CD4-positive, alpha-beta T cell treated with Interleukin-15 for 1 hour (primary cell): Measurements from ENCODE around the gene SHISAL1.

Source experiments
- DNase-seq: peaks from one replicate; pipeline ENCODE4 v3.0.0-alpha.2; 2020

Gene SHISAL1

DNA sequence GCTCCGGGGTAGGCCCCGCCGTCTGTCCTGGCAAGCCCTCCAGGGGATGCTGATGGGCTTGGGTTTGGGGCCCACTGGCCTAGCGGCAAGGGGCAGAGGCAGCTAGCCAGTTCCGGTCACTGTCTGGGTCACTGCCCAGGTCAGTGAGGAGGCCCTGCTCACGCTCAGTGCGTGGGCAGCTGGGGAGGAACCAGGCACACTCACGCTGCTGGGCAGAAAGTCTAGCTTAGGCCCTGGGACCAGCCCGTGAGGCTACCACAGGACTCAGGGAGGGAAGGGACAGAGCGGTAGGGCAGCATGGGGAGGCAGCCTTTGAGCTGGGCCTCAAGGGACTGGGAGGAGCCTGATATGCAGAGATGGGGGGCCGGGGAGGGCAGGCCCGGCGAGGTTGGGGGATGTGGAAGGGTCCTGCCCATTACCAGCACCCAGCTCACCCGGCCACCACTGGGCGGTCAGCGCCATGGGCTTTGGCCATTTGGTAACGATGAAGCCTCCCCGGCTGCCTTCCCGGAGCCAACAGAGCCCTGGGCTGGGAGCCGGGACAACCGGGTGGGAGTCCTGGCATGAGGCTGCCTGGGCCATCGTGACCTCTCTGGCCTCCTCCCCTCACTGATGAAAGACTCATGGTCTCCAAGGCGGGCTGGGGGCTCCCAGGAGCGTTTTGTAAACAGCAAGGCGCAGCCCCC, 14.2 kb downstream of the SHISAL1 start:
- no peak for DNase-seq

GRCh38 chr22:44297470-44298061, 15.2 kb downstream of the SHISAL1 start:
- DNase-seq: no peak

- DNase-seq: no peak
These were observed 17.3 kb downstream of the SHISAL1 start for GRCh38 chr22:44295406-44295805.

DNA sequence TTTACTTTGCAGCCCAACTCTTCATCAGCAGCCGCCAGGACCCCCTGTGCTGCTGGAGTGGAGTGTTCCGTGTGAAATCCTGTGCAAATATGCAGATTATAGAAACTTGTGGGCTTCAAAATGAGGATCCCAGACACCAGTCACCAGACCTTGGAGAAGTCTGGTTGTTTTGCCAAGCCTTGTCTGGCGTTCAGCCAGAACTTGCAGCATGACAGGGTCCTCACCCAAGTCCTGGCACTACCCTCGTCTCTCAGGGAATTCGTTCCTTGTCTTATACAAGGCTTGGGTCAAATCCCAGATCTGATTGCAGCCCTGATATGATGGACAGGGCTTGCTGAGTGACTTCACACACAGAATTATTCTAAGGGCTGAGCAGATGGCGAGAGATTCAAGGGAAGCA, 18.9 kb downstream of the SHISAL1 start:
- no peak for DNase-seq

GRCh38 chr22:44293034-44293433, 19.7 kb downstream of the SHISAL1 start:
- DNase-seq: no peak

DNA sequence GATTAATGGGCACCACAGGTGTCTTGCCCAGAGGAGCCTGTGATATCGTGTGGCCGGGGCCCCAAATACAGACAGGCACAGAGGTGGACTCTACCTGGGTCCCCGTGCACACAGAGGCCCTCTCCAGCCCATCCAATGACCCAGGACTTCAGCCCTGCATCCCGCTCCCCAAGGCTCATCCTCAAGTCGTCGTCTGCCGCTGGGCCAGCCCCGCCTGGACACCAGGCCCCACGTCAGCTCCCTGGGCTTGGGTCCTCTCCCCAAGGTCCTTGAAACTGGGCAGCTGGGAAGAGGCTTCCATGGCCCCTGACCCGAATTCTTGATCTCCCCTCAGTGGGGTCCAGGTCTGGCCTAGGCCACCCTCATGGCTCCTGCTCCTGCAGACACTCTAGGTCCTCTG, 20.2 kb downstream of the SHISAL1 start:
- DNase-seq: no peak

- no peak for DNase-seq
These were observed 20.9 kb downstream of the SHISAL1 start for GRCh38 chr22:44291674-44292360.

DNA sequence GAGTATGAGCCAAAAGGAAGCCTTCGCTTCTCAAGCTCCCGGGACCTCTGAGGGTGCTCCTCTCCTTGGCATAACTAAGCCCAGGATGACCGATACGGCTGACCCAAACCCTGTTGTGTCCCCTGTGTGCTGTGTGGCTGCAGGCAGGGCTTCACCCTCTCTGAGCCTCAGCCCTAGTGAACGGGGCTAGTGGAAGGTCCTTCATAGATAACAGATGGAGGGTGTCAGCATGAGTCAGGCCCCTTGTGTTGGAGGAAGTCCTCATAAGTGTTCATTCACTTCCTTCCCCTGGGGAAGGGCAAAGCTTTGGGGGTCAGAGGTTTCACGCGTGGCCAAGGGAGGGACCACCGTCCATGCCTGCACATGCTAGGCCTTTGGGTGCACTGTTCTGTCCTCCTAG, 21.5 kb downstream of the SHISAL1 start:
- DNase-seq: no peak

- no peak for DNase-seq
These were observed 23.2 kb downstream of the SHISAL1 start for GRCh38 chr22:44289414-44290171.

DNA sequence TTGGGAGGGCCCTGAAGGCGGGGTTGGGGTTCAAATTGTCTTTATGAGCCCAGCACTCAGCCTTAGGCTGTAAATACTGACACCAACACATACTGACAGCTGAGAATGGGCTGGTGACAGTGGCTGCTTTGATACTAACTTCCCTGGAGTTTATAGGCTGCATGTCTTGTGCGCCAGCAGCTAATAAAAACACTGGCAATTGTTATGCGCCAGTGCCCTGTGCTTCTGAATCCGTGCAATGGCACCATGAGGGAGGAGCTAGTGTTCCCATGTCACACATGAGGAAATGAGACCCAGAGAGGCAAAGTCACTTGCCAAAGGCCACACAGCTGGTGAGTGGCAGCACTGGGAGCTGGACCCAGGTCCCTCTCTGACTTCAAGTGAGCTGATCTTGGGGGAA, 23.8 kb downstream of the SHISAL1 start:
- no peak for DNase-seq

DNA sequence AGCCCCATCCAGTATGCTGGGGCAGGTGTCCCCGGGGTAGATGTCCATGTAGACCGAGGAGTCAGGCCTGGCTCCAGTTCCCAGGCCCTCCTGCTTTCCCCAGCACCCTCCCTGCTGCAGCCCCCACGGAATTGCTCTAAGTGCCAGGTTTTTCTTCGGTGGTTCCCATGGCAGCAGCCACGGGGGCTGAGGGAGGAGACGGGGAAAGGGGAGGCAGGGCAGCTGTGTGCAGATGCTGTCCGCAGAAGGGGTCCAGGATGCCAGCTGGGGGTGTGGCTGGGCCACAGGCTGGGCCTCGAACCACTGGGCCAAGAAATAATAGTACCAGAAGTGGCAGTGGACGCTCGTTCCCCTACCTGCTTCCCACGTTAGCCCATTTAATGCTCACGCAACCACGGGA, 25.0 kb downstream of the SHISAL1 start:
- DNase-seq: no peak

- DNase-seq: no peak
These were observed 25.5 kb downstream of the SHISAL1 start for GRCh38 chr22:44287121-44287693.

DNA sequence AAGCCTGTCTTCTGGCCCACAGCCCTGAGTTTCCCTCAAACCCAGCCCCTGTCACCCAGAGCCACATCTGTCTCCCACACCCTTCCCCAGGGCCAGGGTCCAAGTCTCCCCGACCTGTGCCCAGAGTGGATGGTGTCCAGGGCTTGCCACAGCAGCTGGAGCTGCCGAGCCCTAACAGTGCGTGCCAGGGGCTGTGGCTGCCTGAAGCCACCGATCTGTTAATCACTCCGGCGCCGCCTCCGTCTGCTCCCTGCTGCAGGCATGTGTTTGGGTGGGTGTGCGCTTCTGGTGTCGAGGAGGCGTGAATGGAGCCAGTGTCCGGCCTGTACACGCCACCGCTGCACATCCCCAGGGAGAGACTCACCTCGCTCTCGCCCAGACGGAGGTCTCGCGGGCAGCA, 26.1 kb downstream of the SHISAL1 start:
- no peak for DNase-seq

DNA sequence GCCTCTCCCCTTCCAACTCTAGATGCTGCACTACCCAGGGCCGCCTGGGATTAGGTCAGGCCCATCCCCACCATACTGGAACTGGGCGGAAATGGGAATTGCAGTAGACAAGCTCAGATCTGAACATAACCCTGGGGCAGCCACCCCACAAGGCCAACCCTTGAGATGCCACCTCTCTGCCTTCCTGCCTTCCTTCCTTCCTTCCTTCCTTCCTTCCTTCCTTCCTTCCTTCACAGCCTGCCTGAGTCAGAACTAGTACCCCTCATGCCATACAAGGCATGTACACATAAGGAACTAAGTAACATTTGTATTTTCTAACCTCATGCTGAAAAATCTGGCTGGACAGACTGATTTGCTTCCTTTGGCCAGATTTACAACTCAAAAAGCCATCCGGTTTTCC, 28.0 kb downstream of the SHISAL1 start:
- DNase-seq: no peak

GRCh38 chr22:44281768-44282637, 30.7 kb downstream of the SHISAL1 start:
- no peak for DNase-seq

GRCh38 chr22:44280665-44281188, 32.0 kb downstream of the SHISAL1 start:
- DNase-seq: no peak

DNA sequence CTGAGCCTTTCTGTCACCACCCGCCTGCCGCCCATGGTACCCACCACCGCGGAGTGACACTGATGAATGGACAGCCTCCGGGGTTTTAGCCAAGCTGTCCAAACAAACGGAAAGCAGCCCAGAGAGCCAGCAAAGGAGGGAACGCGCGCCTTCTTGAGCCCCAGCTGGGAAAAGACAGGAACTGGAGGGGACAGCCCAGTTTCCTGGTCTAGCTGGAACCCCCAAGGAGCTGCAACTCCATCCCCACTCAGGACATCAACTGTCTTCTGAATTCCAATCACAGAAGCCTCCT, 33.7 kb downstream of the SHISAL1 start:
- no peak for DNase-seq

DNA sequence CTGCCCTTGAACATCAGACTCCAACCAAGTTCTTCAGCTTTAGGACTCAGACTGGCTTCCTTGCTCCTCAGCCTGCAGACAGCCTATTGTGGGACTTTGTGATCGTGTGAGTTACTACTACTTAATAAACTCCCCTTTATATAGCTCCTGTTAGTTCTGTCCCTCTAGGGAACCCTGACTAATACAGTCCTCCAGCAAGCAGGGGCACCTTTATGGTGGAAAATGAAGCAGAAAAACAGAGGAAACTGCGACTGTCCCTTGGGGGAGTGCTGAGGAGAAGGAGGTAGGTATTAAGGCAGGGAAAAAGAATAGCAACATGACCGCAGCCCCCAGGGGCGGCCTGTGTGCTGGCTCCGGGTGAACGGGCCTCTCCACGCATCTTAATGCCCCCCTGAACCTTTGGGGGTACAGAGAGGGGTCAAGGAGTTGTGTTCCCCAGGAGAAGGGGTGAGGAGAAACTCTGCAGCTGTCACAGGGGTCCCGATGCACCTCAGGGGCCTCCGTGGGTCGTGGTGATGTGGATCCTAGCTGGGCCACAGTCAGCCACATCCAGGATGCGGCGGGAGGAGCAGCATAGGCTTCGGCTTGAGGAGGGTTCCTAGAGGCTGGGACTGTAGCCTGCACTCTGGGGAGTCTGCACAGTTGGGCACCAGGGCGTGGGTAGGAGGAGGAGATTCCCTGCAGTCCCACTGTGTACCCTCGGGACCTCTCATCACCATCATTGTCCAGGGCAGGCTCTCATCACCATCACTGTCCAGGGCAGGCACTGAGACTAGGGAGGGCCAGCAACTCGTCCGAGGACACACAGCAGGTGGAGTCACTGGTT, 34.3 kb downstream of the SHISAL1 start:
- no peak for DNase-seq

DNA sequence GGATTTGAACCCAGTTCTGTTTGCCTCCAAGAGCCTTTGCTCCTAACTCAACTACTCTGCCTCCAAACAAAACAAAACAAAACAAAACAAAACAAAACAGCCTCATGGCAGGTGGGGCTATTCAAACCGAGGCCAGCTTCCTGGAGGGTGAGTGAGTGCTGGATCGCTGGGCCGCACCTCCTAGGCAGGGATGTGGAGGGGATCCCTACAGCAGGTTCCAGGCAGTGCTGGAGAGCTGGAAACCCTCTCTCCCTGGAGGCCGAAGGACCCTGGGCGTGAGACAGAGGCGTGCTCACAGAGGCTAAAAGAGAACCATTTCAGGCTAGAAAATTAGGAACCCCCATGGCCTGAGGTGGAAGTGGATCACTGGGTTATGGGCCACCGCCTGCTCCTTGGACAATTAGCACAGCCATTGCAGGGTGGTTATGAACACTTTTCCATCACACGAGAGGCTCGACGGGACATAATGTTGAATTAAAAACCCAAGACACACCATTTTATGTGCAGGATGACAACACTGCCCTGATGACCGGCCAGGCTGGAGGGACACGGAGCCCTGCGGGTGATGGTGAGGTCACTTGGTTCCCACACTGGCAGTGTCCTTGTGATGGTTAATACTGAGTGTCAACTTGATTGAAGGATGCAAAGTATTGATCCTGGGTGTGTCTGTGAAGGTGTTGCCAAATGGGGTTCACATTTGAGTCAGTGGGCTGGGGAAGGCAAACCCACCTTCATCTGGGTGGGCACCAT, 35.2 kb downstream of the SHISAL1 start:
- DNase-seq: no peak

DNA sequence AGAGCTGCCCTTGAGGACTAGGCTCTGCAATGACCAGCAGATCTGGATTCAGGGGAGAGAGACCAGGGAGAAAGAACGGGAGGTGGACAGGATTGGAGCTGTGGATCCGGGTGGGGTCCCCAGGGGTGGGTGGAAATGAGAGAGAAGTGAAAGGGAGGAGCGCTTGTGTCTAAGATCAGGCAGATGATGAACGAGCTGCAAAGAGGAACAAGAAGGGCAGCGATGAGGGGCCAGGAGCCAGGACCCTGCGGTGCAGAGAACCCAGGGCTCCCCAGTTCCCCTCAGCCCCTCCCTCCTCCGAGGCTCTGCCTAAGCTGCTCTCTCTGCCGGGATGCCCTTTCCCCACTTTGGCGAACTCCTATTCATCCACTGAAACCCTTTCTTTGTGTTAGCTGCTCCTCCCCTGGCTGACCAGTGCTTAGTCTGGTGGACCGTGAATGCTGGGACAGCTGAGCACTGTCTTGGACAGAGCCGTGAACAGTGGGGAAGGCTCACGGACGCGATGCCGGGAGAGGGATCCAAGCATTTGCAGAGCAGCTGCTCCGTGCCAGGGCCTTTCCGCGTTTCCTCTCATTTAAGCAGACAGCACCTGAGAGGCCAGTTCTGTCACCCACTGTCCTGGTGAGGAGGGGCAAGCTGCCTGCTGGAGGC, 35.9 kb downstream of the SHISAL1 start:
- DNase-seq: no peak
